Measurements from ENCODE around the gene ADCY5. TPM values are rescaled to one million over a fixed set of nuclear protein-coding genes. Genes with fewer than 3 reads are reported as not detected.

Gene ADCY5
- total RNA-seq, 1 donor from 2014 or later = 3.8 TPM

- DNase-seq (ENCODE audit: low spot score) (no peak), ATAC-seq (no peak)
Measured at GRCh38 chr3:123331651-123332050, 117.2 kb downstream of the ADCY5 start.

GRCh38 chr3:123331006-123331405 lies 117.9 kb downstream of the ADCY5 start:
- DNase-seq (ENCODE audit: low spot score) (no peak), ATAC-seq (no peak)

GRCh38 chr3:123330441-123330991 lies 118.4 kb downstream of the ADCY5 start:
- no peak for DNase-seq (ENCODE audit: low spot score)
- ATAC-seq = peak; percentile 3

GRCh38 chr3:123329636-123330340 lies 119.1 kb downstream of the ADCY5 start:
- DNase-seq (ENCODE audit: low spot score) (peak; percentile 66), ATAC-seq (peak; percentile 60)

- peak; percentile 92 for ATAC-seq
Measured at GRCh38 chr3:123328851-123329635, 119.8 kb downstream of the ADCY5 start.

GRCh38 chr3:123327956-123328850 lies 120.7 kb downstream of the ADCY5 start:
- no peak for DNase-seq (ENCODE audit: low spot score)
- ATAC-seq = peak; percentile 40

More at GRCh38 chr3:123328851-123329635, 119.8 kb downstream of the ADCY5 start:
- peak; percentile 83 for DNase-seq (ENCODE audit: low spot score)

GRCh38 chr3:123327480-123327879 lies 121.4 kb downstream of the ADCY5 start:
- no peak for ATAC-seq
- no peak for DNase-seq (ENCODE audit: low spot score)

- no peak for ATAC-seq
- DNase-seq (ENCODE audit: low spot score) = no peak
Measured at GRCh38 chr3:123326531-123326930, 122.4 kb downstream of the ADCY5 start.

- DNase-seq (ENCODE audit: low spot score) = no peak
- ATAC-seq = no peak
Measured at GRCh38 chr3:123325766-123326256, 123.1 kb downstream of the ADCY5 start.

GRCh38 chr3:123324880-123325765 lies 123.8 kb downstream of the ADCY5 start:
- ATAC-seq (no peak), DNase-seq (ENCODE audit: low spot score) (no peak)

GRCh38 chr3:123323781-123324180 lies 125.1 kb downstream of the ADCY5 start:
- DNase-seq (ENCODE audit: low spot score) (no peak), ATAC-seq (peak; percentile 36)

- ATAC-seq = no peak
- no peak for DNase-seq (ENCODE audit: low spot score)
Measured at GRCh38 chr3:123322866-123323265, 126.0 kb downstream of the ADCY5 start.

GRCh38 chr3:123321806-123322205 lies 127.1 kb downstream of the ADCY5 start:
- DNase-seq (ENCODE audit: low spot score) = no peak
- ATAC-seq = no peak

- no peak for DNase-seq (ENCODE audit: low spot score)
- no peak for ATAC-seq
Measured at GRCh38 chr3:123320221-123320620, 128.7 kb downstream of the ADCY5 start.

- no peak for DNase-seq (ENCODE audit: low spot score)
- ATAC-seq = no peak
Measured at GRCh38 chr3:123319760-123320159, 129.1 kb downstream of the ADCY5 start.

- DNase-seq (ENCODE audit: low spot score) = no peak
Measured at GRCh38 chr3:123318374-123318773, 130.5 kb downstream of the ADCY5 start.

GRCh38 chr3:123317716-123318115 lies 131.2 kb downstream of the ADCY5 start:
- DNase-seq (ENCODE audit: low spot score) (no peak), ATAC-seq (no peak)

More at GRCh38 chr3:123318374-123318773, 130.5 kb downstream of the ADCY5 start:
- ATAC-seq = no peak

GRCh38 chr3:123315271-123315595 lies 133.7 kb downstream of the ADCY5 start:
- no peak for ATAC-seq
- DNase-seq (ENCODE audit: low spot score) = no peak

GRCh38 chr3:123314359-123315270 lies 134.3 kb downstream of the ADCY5 start:
- ATAC-seq (no peak), DNase-seq (ENCODE audit: low spot score) (no peak)

Measured in left lobe of liver (tissue), 2 donors.